DMS53 (cell line): ENCODE data around the gene FOXN3.

Experiments used
- DNase-seq: peaks from one replicate; lab custom pipeline; 2025; lab: John Stamatoyannopoulos, UW

Gene FOXN3

GRCh38 chr14:89408907-89409700 is 7.9 kb downstream of the FOXN3 start:
- DNase-seq: no peak

DNA sequence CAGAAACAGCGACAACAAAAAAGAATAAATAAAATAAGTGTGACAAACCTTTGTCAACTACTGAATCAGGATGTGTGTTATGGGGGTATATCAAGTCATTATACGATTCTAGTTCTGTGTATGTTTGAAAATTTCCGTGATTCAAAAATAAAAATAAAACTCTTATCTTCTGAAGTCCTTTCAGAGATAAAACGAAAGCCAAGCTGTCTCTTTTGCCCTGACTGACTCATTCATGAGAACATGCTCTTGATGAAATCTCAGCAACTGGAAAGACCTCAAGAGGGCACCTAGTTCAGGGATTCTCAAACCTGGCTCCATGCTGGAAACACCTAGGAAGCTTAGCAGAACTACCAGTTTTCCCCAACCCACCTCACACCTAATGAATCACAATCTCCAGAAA is 9.2 kb downstream of the FOXN3 start:
- DNase-seq: no peak

- DNase-seq: no peak
These were observed 10.1 kb downstream of the FOXN3 start for GRCh38 chr14:89406941-89407340.

DNA sequence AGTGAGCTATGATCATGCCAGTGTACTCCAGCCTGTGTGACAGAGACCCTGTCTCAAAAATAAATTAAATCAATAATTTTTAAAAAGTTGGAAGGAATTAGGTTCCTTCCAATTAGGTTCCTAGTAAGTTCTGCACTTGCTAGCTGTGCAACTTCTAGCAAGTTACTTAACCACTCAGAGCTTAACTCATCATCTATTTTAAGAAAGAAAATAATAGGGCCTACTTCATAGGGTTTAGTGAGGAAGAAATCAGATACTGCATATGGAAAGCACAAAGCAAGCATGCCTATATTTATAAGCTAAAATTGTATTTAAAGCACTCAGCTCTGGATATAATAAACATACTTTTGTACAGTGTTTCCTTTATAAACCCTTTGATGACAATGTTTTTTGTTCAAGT is 10.7 kb downstream of the FOXN3 start:
- no peak for DNase-seq

DNA sequence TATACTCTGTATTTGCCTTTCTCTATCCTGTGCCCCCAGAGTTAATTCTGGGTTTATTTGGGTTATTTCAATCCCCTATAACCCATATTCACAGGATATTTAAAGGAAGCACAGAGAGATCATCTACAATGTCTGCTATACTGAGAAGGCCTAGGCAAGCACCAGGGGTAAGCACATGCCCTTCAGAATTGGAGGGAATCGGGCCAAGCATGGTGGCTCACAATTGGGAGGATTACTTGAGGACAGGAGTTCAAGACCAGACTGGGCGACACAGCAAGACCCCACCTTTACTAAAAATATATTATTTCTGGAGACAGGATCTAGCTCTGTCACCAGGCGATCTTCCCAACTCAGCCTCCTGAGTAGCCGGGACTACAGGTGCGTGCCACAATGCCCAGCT is 11.3 kb downstream of the FOXN3 start:
- no peak for DNase-seq

DNA sequence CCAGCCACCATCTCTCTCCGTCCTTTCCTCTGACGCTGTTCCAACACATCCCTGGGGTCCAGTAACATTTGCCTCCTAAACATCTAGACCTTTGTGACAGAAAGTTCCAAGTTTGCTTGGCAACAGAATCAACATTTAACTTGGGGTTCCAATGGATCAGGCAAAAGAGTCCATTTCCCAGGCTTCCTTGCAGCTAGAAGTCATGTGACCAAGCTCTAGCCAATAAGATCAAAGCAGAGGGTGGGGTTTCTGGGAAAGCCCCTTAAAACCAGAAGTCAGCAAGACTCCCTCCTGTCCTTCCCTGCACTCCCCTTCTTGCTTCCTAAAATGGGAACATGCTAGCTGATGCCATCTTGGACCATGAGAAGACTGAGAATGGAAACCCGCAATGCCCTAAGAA is 14.7 kb downstream of the FOXN3 start:
- no peak for DNase-seq

DNA sequence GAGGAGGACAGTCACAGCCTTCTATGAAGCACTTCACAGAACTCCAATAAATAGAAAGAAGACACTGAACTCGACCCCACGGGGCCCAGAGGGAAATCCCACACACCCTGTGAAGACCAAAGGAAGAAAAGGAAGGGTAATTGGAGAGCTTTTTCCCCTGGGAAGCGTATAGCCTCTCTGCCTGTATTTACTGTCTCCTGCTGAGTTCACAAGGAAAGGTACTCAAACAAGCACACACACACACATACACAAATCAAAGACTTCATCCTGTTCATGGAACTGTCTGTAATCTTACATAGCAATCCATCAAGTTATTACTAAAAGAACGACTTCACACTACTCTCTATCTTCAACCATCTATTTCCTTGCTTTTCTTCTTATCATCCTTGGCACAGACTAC is 15.3 kb downstream of the FOXN3 start:
- no peak for DNase-seq

- no peak for DNase-seq
These were observed 15.8 kb downstream of the FOXN3 start for GRCh38 chr14:89401241-89401640.

DNA sequence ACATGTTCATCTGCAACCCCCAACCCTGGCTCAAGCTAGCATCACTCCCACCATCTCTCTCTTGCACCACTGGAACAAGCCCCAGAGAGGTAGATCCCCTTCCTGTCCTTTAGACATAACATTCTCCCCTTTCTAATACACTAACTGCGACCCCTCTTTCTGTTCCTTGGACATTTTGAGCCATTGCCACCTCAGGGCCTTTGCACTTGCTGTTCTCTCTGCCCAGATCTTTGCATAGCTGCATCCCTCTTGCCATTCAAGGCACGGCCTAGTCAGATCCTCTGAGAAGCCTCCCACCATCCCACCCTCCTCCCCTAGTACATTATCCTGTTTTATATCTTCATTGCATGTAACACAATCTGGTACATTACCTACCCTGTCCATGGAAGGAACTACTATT is 16.5 kb downstream of the FOXN3 start:
- DNase-seq: no peak

DNA sequence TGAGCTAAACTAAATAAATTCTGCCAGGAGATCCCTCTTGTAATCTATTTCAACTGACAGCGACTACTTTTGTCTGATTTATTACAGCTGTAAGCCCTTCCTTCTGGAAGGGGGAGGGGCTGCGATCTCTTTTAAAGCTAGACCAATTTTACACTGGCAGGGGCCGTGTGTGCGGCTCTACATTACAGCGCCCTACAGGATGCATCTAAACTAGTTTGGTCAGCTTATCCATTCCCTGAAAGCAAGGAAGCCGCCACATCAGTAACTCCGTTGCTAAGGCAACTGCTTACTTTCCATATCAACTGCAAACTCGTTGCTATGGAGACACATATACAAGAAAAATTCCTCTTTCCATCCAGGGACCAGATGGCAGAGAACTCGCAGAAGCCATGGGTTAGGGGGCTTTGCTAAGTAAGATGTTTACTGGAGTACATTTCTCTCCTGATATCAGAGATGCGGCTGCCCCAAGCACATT is 17.4 kb downstream of the FOXN3 start:
- peak; percentile 69 for DNase-seq

DNA sequence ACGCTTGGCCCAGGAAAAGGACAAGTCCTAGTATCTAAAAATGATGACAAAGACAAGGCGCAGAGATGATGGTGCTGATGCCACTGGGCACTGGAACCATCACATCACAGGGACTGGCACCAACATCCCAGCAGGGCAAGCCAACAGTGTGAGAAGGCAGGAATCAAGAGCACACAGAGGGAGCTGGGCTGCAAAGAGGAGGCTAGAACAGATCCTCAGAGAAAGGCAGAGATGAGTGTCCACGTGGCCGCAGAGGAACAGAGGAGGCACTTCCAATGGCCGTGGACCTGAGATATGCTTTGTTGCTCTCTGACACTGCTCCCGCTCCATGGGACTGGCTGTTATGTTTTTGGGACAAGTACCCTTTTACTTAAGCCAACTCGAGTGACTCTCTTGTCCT is 17.9 kb downstream of the FOXN3 start:
- DNase-seq: no peak

GRCh38 chr14:89397569-89398230 is 19.3 kb downstream of the FOXN3 start:
- DNase-seq: no peak

GRCh38 chr14:89394972-89395371 is 22.1 kb downstream of the FOXN3 start:
- no peak for DNase-seq

DNA sequence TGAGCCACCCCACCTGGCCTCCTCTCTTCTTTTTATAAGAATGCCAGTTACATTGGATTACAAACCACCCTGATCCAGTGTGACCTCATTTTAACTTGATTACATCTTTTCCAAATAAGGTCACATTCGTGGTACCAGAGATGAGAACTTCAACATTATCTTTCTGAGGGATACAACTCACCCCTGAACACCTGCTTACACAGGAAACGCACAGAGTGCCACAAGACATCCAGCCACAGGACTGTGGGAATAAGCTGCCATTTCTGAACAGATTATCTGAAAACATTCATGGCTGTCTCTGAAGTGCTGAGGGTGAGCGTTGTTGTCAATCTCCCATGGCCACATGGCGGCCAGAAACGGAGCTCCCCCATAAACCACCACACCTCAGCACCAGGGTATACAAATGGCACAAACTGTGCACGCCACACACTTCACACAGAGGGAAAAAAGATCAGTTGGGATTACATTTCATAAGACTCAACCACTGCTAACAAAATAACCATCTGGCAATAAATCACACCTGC is 23.7 kb downstream of the FOXN3 start:
- DNase-seq: no peak

DNA sequence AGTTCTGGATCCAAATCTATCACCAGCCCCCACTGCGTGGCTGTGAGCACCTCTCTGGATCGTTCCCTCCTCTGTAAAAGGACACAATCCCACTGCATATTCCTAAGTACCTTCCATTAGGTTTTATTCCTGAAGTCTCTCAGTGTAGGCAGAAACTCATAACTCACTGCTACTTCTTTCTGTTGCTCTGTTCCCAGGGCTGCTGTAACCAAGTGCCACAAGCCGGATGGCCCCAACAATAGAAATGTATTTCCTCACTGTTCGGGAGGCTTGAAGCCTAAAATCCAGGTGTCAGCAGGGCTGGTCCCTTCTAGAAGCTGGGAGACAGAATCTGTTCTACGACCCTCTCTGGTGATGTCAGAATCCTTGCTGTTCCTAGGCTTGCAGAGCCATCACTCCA is 24.9 kb downstream of the FOXN3 start:
- DNase-seq: no peak

DNA sequence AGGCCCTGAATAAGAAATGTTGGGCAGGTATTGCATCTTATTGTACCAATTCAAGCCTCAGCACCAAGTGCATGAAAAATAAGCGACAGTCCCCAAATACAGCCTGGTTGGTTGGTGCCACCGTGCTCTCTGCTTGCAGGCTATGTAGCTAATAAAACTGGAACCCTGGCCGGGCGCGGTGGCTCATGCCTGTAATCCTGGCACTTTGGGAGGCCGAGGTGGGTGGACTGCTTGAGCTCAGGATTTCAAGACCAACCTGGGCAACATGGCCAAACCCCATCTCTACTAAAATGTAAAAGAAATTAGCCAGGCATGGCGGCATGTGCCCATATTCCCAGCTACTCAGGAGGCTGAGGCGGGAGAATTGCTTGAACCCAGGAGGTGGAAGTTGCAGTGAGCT is 25.5 kb downstream of the FOXN3 start:
- DNase-seq: no peak

DNA sequence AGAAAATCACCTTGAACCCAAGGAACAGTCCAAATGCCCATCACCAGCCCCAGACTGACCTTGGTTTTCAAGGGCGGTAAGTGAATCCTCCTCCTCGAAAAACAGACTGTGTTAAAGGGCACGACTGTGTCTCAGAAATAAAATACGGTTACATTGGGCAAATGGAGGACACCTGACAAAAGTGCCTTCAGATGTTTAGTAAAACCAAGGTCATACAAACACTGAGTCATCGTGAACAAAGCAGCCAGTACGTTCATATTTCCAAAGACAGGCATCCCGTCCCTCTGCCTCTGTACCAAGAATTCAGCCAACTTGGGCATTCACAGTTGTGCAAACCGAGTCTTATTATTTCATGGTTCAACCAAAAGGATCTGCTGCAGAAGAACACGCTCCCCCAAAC is 25.9 kb downstream of the FOXN3 start:
- peak; percentile 17 for DNase-seq

- no peak for DNase-seq
These were observed 28.2 kb downstream of the FOXN3 start for GRCh38 chr14:89388853-89389252.

DNA sequence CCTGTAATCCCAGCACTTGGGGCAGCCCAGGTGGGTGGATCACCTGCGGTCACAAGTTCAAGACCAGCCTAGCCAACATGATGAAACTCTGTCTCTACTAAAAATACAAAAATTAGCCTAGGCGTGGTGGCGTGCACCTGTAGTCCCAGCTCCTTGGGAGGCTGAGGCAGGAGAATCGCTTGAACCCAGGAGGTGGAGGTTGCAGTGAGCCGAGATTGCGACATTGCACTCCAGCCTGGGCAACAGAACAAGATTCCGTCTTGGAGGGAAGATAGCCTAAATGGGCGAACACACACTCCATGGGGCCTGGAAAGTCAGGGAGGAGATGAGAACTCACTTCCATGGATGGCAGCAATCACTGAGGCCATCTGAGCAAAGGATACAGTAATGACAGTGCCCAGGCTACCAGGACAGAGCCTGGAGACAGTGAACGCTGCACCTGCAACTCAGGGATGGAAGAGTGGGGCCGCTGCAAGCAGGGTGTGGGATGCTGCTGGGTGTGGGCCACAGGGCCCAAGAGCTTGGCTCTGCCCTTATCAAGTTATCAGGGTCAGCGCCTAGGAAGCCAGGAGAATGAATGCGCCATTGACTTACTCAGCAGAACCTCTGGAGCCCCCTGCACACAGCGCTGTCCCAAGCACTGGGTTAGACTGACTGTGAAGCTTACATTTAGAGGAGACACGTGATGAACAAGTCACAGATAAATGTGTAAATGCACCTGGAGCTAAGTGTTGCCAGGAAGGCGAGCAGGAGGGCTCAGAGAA is 28.9 kb downstream of the FOXN3 start:
- no peak for DNase-seq

DNA sequence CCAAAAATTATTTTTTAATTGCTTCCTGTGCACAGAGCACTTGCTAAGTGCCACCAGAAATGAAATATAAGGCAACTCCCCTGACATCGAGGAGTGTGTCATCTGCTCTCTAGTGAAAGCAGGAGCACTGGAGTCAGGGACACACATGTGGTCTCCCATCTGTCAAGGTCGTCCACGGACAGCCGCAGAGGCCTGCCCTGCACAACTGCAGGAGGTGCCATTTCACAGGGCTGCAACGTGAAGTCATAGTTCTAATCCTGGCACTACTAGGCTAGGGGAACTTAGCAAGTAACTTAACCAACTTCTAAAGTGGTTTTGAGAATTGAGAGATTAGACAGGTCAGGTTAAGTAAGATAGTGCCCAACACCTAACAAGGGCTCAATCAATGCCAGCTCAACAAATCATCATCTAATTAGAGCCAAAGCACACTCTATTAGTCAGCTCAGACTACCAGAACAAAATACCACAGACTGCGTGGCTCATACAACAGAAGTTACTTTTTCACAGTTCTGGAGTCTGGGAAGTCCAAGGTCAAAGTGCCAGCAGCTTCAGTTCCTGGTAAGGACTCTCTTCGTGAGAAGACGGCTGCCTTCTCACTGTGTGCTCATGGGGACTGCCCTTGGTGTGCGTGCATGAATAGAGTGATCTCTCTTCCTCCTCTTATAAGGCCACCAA is 30.7 kb downstream of the FOXN3 start:
- DNase-seq: no peak

- DNase-seq: no peak
These were observed 32.4 kb downstream of the FOXN3 start for GRCh38 chr14:89384636-89385035.

- DNase-seq: no peak
These were observed 33.0 kb downstream of the FOXN3 start for GRCh38 chr14:89384023-89384422.
